HepG2 (cell line): ENCODE results near the gene LOC128125822.

ENCODE experiments used
- ATAC-seq: fragments of 200-7000 bp; cut with Tn5 transposase; 3 replicates; pipeline ENCODE4 v1.9.1; 2020; ENCODE audit warnings: mild to moderate bottlenecking, moderate library complexity
- BruUV-seq: library from RNA; stranded (reverse); fragments of 400-500 nt; replicated peaks from 2 replicates; lab custom pipeline; 2021; lab: Mats Ljungman, UMichigan
- CTCF ChIA-PET: fragments of 300-600 bp; formaldehyde crosslinking; extraction: SDS; loops from one replicate; lab custom pipeline; 2021; ENCODE audit warnings: low total read pairs, inconsistent platforms, low intra/inter-chr PET ratio; lab: Yijun Ruan, JAX
- POLR2A ChIA-PET: fragments of 350-600 bp; sonication (Branson Sonifier 250); formaldehyde crosslinking; loops from one replicate; lab custom pipeline; 2020; ENCODE audit warnings: antibody characterized with exemption, inconsistent platforms; lab: Yijun Ruan, JAX
- DNase-seq: peaks from one replicate; pipeline ENCODE4 v3.0.0-alpha.2; 2015; ENCODE audit warnings: low spot score
- FAIRE-seq: peaks from 3 replicates; lab custom pipeline; 2011; peaks lifted over from hg19 to GRCh38; lab: Jason Lieb, UNC
- H2AFZ ChIP-seq: one replicate; pipeline ENCODE4 v1.6.1; 2011; ENCODE audit warnings: low read length, inconsistent platforms
- H3K27ac ChIP-seq: fragments of 300-600 bp; 3 replicates; pipeline ENCODE4 v1.8.0; 2011; ENCODE audit warnings: mixed run types, mild to moderate bottlenecking, mixed read lengths, low read length, inconsistent platforms; ENCODE audit not compliant: insufficient read depth; ENCODE audit errors: extremely low read length
- H3K27me3 ChIP-seq, 2 experiments: fragments of 200-600 bp in 1 of 2; 2 replicates in 1 of 2; 3 replicates in 1 of 2; pipeline versions ENCODE4 v1.6.0 to v1.8.0; 2011; ENCODE audit warnings: low read length in 2 of 2, mild to moderate bottlenecking in 2 of 2, moderate library complexity in 2 of 2, inconsistent platforms in 1 of 2; ENCODE audit not compliant: insufficient read depth in 2 of 2, control insufficient read depth in 1 of 2
- H3K36me3 ChIP-seq, 2 experiments: fragments of 200-600 bp in 1 of 2; replicated peaks in 1 of 2; 2 replicates in 1 of 2; 3 replicates in 1 of 2; pipeline versions ENCODE4 v1.5.1 to v1.8.0; 2011; ENCODE audit warnings: low read length in 2 of 2, inconsistent platforms in 1 of 2; ENCODE audit not compliant: insufficient read depth in 2 of 2, control insufficient read depth in 1 of 2
- H3K4me1 ChIP-seq: 2 replicates; pipeline ENCODE4 v1.5.1; 2012; ENCODE audit warnings: low read length, inconsistent platforms; ENCODE audit not compliant: insufficient read depth
- H3K4me2 ChIP-seq: 2 replicates; pipeline ENCODE4 v1.6.0; 2011; ENCODE audit warnings: low read depth, low read length, inconsistent platforms
- H3K4me3 ChIP-seq, 3 experiments: fragments of 200-600 bp in 1 of 3; sonication (generic), shearing (Covaris generic) in 1 of 3; replicated peaks in 1 of 3; 2 replicates each; pipeline ENCODE4 v1.5.1; 2011 to 2016; ENCODE audit warnings: low read length in 3 of 3, inconsistent platforms in 2 of 3, low read depth in 2 of 3, mild to moderate bottlenecking in 2 of 3, control low read depth in 1 of 3, mixed read lengths in 1 of 3; ENCODE audit not compliant: insufficient read depth in 1 of 3
- H3K79me2 ChIP-seq: one replicate; pipeline ENCODE4 v1.6.1; 2011; ENCODE audit warnings: low read length, inconsistent platforms; ENCODE audit not compliant: insufficient read depth
- H3K9ac ChIP-seq: 2 replicates; pipeline ENCODE4 v1.6.0; 2011; ENCODE audit warnings: mild to moderate bottlenecking, low read depth, low read length, inconsistent platforms; ENCODE audit not compliant: insufficient read depth
- H3K9me3 ChIP-seq: 2 replicates; pipeline ENCODE4 v1.5.1; 2012; ENCODE audit warnings: mild to moderate bottlenecking, low read length
- H4K20me1 ChIP-seq: 2 replicates; pipeline ENCODE4 v1.6.0; 2011; ENCODE audit warnings: inconsistent platforms, mild to moderate bottlenecking, low read length, moderate library complexity; ENCODE audit not compliant: insufficient read depth
- HNRNPUL1 ChIP-seq: fragments of 200-400 bp; formaldehyde crosslinking; IDR thresholded peaks from 2 replicates; pipeline ENCODE4 v1.6.1; 2017; ENCODE audit warnings: low read depth, mild to moderate bottlenecking, low read length, moderate library complexity
- KLF12 ChIP-seq: sonication (generic); formaldehyde crosslinking; IDR thresholded peaks from 2 replicates; pipeline ENCODE4 v1.4.0; 2020; ENCODE audit warnings: missing genetic modification reagents, borderline replicate concordance
- NPAS2 ChIP-seq: sonication (generic); formaldehyde crosslinking; IDR thresholded peaks from 2 replicates; pipeline ENCODE4 v1.8.0; 2022; ENCODE audit warnings: mild to moderate bottlenecking, missing genetic modification reagents, borderline replicate concordance
- POLR2AphosphoS2 ChIP-seq: IDR thresholded peaks from 2 replicates; pipeline ENCODE4 v1.6.1; 2011; ENCODE audit warnings: low read depth, low read length, improper control_type of control experiment
- POLR2AphosphoS5 ChIP-seq: IDR thresholded peaks from 2 replicates; pipeline ENCODE4 v1.6.1; 2012; ENCODE audit warnings: low read depth, low read length
- POLR2G ChIP-seq: fragments of 200-400 bp; formaldehyde crosslinking; IDR thresholded peaks from 2 replicates; pipeline ENCODE4 v1.6.1; 2018; ENCODE audit warnings: mild to moderate bottlenecking, low read depth, low read length, moderate library complexity
- RBFOX2 ChIP-seq: fragments of 200-400 bp; formaldehyde crosslinking; IDR thresholded peaks from 2 replicates; pipeline ENCODE4 v1.6.1; 2017; ENCODE audit warnings: low read depth, mild to moderate bottlenecking, low read length
- RBM22 ChIP-seq: fragments of 200-400 bp; formaldehyde crosslinking; optimal IDR thresholded peaks from 2 replicates; pipeline ENCODE3; 2017; ENCODE audit warnings: mild to moderate bottlenecking, low read length, moderate library complexity
- ZFP82 ChIP-seq: sonication (generic); formaldehyde crosslinking; IDR thresholded peaks from 2 replicates; pipeline ENCODE4 v1.5.1; 2020; ENCODE audit warnings: mild to moderate bottlenecking, missing genetic modification reagents, borderline replicate concordance
- ZNF343 ChIP-seq: sonication (generic); formaldehyde crosslinking; IDR thresholded peaks from 2 replicates; pipeline ENCODE4 v1.4.0; 2020; ENCODE audit warnings: mild to moderate bottlenecking, missing genetic modification reagents
- WGBS: methylation state at CpG from one replicate; pipeline ENCODE4 v1.1.6; 2017; ENCODE audit warnings: low lambda C conversion rate; 5-methylcytosine and 5-hydroxymethylcytosine counted together
- in situ Hi-C: cut with HindIII; loops from 2 replicates; pipeline ENCODE4 v1.10.0; 2017; ENCODE audit warnings: low pct_unique_long_range_greater_than_20kb; ENCODE audit not compliant: extremely low pct_ligation_motif_present
- intact Hi-C: fragments of 100-400 bp; cut with micrococcal nuclease; formaldehyde crosslinking; loops from one replicate; pipeline ENCODE4 v1.10.0; 2022; ENCODE audit not compliant: unreplicated experiment
- TF ChIP-seq, protein P1 (sequence below): sonication (generic); formaldehyde crosslinking; IDR thresholded peaks from 2 replicates; pipeline ENCODE4 v1.5.1; 2020; ENCODE audit warnings: mild to moderate bottlenecking, missing genetic modification reagents, borderline replicate concordance

Gene LOC128125822

GRCh38 chr6:63578757-63579156 is 6.5 kb downstream of the LOC128125822 start:
- no peak overlapping the region for H2AFZ ChIP-seq
- H3K36me3 ChIP-seq, result peaks cover 15 to 51% of the 10 kb centered on the region in 2 experiments
- H4K20me1 ChIP-seq, result peaks cover 78% of the 10 kb centered on the region
- H3K4me1 ChIP-seq, result peaks cover 24% of the 10 kb centered on the region
- ATAC-seq, result no peak
- in situ Hi-C loops (no loop called here), intact Hi-C loops (loop anchor here (5.0 kb wide), 1 partner anchor 184 kb away; no protein-coding TSS in a partner anchor)
- H3K27ac ChIP-seq, result no peak overlapping the region
- ChIA-PET CTCF (no interaction called here), POLR2A (no interaction called here)
- no peak for DNase-seq
- no peak for FAIRE-seq
- WGBS, result 96% methylated on average over 2 of the region's 2 CpGs
- H3K9me3 ChIP-seq, result no peaks in the 10 kb centered on the region
- H3K27me3 ChIP-seq, result no peaks in the 10 kb centered on the region; a peak in 1 of 5 replicates
- H3K4me2 ChIP-seq, result no peak overlapping the region
- peaks cover 50% of the 10 kb centered on the region for H3K79me2 ChIP-seq
- H3K9ac ChIP-seq, result no peak overlapping the region
- TF ChIP-seq, protein P1, sequence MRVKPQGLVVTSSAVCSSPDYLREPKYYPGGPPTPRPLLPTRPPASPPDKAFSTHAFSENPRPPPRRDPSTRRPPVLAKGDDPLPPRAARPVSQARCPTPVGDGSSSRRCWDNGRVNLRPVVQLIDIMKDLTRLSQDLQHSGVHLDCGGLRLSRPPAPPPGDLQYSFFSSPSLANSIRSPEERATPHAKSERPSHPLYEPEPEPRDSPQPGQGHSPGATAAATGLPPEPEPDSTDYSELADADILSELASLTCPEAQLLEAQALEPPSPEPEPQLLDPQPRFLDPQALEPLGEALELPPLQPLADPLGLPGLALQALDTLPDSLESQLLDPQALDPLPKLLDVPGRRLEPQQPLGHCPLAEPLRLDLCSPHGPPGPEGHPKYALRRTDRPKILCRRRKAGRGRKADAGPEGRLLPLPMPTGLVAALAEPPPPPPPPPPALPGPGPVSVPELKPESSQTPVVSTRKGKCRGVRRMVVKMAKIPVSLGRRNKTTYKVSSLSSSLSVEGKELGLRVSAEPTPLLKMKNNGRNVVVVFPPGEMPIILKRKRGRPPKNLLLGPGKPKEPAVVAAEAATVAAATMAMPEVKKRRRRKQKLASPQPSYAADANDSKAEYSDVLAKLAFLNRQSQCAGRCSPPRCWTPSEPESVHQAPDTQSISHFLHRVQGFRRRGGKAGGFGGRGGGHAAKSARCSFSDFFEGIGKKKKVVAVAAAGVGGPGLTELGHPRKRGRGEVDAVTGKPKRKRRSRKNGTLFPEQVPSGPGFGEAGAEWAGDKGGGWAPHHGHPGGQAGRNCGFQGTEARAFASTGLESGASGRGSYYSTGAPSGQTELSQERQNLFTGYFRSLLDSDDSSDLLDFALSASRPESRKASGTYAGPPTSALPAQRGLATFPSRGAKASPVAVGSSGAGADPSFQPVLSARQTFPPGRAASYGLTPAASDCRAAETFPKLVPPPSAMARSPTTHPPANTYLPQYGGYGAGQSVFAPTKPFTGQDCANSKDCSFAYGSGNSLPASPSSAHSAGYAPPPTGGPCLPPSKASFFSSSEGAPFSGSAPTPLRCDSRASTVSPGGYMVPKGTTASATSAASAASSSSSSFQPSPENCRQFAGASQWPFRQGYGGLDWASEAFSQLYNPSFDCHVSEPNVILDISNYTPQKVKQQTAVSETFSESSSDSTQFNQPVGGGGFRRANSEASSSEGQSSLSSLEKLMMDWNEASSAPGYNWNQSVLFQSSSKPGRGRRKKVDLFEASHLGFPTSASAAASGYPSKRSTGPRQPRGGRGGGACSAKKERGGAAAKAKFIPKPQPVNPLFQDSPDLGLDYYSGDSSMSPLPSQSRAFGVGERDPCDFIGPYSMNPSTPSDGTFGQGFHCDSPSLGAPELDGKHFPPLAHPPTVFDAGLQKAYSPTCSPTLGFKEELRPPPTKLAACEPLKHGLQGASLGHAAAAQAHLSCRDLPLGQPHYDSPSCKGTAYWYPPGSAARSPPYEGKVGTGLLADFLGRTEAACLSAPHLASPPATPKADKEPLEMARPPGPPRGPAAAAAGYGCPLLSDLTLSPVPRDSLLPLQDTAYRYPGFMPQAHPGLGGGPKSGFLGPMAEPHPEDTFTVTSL (CRISPR knock-in tag), result no peak
- TF ChIP-seq POLR2AphosphoS2 (0 out of 2 replicates have a peak, but pooled peaks have one; percentile 19), ZNF343 (CRISPR knock-in tag) (no peak), POLR2AphosphoS5 (0 out of 2 replicates have a peak, but pooled peaks have one; percentile 27), KLF12 (no peak), HNRNPUL1 (peak; percentile 46; the same call in 1 of the 2 replicates), ZFP82 (CRISPR knock-in tag) (no peak), RBFOX2 (peak; percentile 63), RBM22 (peak; percentile 94), NPAS2 (CRISPR knock-in tag) (no peak), POLR2G (peak; percentile 44; the same call in 1 of the 2 replicates)
- no TSS peak for BruUV-seq
- no peak overlapping the region for H3K4me3 ChIP-seq
